Hypothalamus (tissue), 51 donors: ENCODE measurements around the gene ENPP6.

ENCODE experiments used
- DNase-seq, 51 donors: peaks; one replicate each; lab custom pipeline; 2025; lab: John Stamatoyannopoulos, UW

The ENPP6 gene

GRCh38 chr4:184217634-184218033 is at the start of gene ENPP6:
TSS of gene ENPP6 (minus strand) at chr4:184217873. CDS start at chr4:184217819, 54 bp downstream.
- DNase-seq = peak in 9 of 51 donors; percentile 3 to 36 (median 17)

- no peak for DNase-seq
These were observed 49.5 kb upstream of the ENPP6 start for GRCh38 chr4:184267206-184267608.

DNA sequence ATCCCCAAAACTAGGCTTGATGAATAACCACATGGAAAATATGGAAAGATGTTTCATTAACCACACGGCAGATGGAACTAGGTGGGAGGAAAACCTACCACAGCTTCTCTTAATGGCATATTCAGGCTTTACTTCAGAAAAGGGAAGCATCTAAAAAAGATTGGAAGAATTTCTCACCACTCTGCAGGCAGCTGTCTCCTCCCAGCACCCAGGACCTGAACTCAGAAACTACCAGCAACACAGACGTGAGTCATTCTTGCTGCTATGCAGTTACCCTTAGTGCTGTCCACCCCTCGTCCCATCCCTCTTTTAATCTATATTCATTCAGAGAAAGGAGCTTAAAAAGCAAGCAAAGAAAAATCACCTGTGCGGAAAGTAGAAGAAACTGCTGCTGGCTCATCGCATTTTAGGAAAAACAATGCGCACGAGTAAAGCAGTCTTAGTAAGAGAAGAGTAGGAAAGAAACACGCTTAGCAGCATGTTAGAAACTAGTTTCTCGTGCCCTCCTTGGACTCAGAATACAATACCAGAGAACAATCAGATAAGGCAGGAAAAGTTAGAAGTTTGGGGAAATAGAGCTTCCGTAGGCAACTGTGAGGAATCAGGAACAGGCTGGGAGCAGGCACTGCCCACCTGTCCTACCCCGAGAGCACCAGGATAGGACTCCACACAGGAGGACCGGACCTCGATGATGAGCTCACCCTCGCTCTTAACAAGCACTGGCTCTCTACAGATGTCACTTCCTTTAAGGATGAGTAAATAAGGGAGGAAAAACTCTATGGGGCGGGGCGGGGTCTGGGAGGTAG is 48.1 kb upstream of the ENPP6 start:
- no peak for DNase-seq

DNA sequence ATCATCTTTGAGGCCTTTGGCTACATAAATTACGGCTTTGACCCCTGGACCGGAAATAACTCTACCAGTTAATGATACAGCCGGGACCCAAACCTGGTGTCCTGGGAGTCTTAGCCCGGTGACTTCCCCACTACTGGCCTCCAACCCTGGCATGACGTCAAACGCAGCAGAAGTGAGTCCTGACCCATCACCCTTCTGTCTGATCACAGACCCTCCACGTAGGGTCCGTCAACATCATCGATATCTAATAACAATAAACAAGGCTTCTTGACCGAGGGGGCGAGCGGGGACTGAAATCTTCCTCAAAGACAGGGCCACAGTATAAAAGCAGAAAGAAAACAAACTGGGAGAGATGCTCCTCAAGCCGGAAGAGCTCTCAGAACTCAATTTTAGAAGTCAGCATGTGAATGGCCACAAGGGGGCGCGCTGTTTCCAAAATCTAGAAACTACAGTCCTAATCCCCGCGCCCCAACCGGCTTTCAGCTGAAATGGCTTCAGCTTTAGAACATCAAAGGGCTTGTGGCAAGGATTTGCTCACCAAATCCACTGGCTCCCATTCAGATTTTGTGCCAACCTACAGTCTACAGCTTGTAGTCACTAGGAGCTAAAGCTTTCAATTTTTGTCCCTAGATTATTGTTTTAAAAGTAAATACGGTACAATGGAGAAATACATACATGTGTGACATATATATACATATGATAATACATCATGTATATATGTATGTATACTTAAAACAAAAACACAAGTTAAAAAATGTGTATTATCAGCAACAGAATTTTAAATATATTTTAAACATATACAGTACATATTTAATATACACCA is 46.4 kb upstream of the ENPP6 start:
- peak; percentile 23 to 98 (median 81) for DNase-seq

GRCh38 chr4:184263461-184263860 is 45.8 kb upstream of the ENPP6 start:
- DNase-seq = no peak

- DNase-seq = no peak
These were observed 45.2 kb upstream of the ENPP6 start for GRCh38 chr4:184262901-184263300.

GRCh38 chr4:184261246-184261645 is 43.6 kb upstream of the ENPP6 start:
- no peak for DNase-seq

- no peak for DNase-seq
These were observed 42.2 kb upstream of the ENPP6 start for GRCh38 chr4:184259866-184260265.

- no peak for DNase-seq
These were observed 41.4 kb upstream of the ENPP6 start for GRCh38 chr4:184259081-184259480.

DNA sequence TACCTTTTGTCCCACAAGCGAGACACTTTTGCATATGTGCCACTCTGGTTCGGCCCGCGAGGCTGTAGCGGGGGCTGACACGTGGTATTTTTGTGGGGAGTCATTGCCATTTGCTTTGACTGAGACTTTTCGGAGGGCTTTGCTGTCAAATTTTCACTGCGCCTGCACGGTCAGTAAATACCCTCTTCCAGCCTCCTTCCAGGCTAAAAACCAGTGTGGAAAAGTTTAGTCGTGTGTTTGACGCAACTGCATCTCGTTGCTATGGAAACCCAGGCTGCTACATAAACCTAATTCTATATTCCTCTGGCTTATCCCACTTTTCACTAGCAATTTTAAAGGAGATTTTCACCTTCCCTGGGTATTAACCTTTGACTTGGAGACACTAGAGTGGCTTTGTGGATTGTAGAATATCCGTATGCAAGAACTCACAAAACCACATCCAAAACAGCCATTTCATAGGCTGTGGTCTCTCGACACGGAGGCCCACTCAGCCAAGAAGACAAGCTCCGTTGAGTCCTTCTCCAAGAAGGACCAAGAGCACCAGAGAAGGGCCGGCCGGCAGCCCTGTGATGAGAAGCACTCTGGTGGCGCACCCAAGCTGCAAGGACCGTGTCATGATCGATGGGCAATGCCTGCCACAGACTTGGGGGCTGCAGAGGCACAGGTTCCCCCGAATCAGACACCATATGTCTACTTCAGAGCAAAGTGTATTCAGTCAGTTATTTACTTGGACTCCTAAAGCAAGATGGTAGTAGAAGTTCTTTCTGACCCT is 38.4 kb upstream of the ENPP6 start:
- peak in 2 of 51 donors; percentile 37 to 64 for DNase-seq

GRCh38 chr4:184255361-184255760 is 37.7 kb upstream of the ENPP6 start:
- peak in 44 of 51 donors; percentile 8 to 76 (median 42) for DNase-seq

DNA sequence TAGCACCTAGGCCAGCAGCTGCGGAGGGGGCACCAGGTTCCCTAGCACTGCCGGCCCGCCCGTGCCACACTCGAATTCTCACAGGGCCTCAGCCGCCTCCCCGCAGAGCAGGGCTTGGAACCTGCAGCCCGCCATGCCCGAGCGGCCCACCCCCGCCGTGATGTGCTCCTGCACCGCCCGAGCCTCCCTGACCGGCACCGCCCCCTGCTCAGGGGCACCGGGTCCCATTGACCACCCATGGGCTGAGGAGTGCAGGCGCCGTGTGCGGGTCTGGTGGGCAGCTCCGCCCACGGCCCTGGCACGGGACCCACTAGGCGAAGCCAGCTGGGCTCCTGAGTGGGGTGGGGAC is 35.4 kb upstream of the ENPP6 start:
- DNase-seq = no peak

GRCh38 chr4:184252136-184253071 is 34.7 kb upstream of the ENPP6 start:
- no peak for DNase-seq

GRCh38 chr4:184251670-184251980 is 34.0 kb upstream of the ENPP6 start:
- DNase-seq = no peak

- DNase-seq = peak in 1 of 51 donors; percentile 10
These were observed 33.4 kb upstream of the ENPP6 start for GRCh38 chr4:184250795-184251669.

DNA sequence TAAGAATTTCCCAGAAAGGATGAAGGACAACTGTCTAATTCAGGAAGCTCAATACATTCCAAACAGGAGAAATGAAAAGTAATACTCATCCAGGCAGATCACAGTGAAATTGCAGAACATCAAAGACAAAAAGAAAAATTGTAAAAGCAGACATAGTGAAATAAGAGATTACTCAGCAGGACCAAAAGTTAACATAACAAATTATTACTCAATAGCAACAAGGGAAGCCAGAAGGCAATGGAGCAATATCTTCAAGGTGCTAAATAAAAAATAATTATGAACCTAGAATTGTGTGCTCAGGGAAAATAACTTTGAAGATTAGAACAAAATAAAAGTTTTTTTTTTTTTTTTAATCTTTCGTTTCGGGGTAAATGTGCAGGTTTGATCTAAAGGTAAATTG is 30.5 kb upstream of the ENPP6 start:
- DNase-seq = no peak

- no peak for DNase-seq
These were observed 29.7 kb upstream of the ENPP6 start for GRCh38 chr4:184247421-184247820.

- no peak for DNase-seq
These were observed 28.8 kb upstream of the ENPP6 start for GRCh38 chr4:184246426-184246825.

GRCh38 chr4:184238072-184238745 is 20.5 kb upstream of the ENPP6 start:
- DNase-seq = no peak
